ENCODE results near the gene ZNF546.

ZNF546 gene

DNA sequence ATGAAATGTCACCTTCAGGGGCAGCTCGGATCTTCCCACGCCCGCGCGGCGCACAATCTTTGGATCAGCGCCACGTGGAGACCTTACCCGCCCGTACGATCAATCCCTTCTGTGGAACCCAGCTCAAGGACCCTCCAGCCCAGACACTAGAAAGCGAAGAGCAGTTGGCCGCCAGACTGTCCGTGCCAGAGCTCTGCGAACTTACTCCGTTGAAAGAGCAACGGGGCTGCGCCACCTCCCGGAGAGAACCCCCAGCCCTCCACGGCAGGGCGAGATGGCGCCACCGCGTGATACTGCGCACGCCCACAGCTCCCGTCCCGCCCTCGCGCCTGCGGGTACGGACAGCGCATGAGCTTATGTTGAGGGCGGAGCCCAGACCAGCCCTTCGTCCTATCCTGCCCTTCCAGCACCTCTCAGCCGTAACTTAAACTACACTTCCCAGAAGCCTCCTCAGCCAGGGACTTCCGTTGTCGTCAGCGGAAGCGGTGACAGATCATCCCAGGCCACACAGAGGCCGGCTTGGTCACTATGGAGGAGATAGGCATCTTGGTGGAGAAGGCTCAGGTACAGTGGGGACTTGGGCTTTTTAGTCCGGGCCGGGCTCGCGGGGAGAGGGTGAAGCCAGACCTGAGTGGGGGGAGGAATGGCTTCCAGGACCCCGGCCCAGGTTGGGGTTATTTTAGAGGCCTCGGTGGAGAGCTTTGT is 26.0 kb upstream of the ZNF546 start, which contains the start of gene PSMC4:
PSMC4 (plus strand) TSS at position 491 of the 705 bp plus-strand sequence; CDS start at position 529, 38 bp downstream.
- peak; percentile 99 for DNase-seq (ENCODE audit: low read depth)
- H3K4me3 ChIP-seq (ENCODE audit: low read depth, low read length), result peak within 1 kb of the TSS; percentile 71
- TF ChIP-seq, protein P1, sequence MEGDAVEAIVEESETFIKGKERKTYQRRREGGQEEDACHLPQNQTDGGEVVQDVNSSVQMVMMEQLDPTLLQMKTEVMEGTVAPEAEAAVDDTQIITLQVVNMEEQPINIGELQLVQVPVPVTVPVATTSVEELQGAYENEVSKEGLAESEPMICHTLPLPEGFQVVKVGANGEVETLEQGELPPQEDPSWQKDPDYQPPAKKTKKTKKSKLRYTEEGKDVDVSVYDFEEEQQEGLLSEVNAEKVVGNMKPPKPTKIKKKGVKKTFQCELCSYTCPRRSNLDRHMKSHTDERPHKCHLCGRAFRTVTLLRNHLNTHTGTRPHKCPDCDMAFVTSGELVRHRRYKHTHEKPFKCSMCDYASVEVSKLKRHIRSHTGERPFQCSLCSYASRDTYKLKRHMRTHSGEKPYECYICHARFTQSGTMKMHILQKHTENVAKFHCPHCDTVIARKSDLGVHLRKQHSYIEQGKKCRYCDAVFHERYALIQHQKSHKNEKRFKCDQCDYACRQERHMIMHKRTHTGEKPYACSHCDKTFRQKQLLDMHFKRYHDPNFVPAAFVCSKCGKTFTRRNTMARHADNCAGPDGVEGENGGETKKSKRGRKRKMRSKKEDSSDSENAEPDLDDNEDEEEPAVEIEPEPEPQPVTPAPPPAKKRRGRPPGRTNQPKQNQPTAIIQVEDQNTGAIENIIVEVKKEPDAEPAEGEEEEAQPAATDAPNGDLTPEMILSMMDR (IDR thresholded peaks at IDR 0.05; ENCODE audit: control insufficient read depth, extremely low read depth, insufficient read depth), result peak; percentile 86

DNA sequence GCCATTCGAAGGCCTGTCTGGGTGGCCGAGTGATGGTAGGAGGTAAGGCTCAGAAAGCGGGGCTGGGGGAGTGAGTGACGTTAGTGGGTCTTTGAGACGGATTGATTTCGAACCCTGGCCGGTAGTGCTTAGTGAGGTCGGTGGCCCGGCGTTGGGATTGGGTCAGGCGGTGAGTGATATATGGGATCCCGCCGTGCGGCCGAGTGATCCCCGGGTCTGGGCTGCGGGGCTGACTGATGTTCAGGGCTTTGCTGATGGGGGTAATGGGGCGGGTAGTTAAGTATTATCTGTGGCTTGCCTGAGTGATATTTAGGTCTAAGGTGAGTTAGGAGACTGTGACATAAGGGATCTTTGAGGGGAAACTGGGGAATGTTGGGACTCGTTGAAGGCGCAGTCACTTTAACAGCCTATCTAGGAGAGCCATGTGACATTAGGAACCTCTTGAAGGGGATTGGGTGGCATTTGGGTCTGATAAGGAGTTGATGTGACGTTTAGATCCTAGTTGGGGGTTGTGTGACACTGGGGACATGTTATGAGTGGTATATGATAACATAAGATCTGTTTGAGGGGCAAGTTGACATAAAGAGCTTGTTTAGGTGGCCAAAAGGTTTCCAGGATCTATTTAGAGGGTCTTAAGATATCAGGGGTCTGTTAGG is 25.4 kb upstream of the ZNF546 start:
- DNase-seq (ENCODE audit: low read depth), result no peak
- TF ChIP-seq, protein P1 (IDR thresholded peaks at IDR 0.05; ENCODE audit: control insufficient read depth, extremely low read depth, insufficient read depth), result no peak
- H3K4me3 ChIP-seq (ENCODE audit: low read depth, low read length), result peak overlapping the region; percentile 71

DNA sequence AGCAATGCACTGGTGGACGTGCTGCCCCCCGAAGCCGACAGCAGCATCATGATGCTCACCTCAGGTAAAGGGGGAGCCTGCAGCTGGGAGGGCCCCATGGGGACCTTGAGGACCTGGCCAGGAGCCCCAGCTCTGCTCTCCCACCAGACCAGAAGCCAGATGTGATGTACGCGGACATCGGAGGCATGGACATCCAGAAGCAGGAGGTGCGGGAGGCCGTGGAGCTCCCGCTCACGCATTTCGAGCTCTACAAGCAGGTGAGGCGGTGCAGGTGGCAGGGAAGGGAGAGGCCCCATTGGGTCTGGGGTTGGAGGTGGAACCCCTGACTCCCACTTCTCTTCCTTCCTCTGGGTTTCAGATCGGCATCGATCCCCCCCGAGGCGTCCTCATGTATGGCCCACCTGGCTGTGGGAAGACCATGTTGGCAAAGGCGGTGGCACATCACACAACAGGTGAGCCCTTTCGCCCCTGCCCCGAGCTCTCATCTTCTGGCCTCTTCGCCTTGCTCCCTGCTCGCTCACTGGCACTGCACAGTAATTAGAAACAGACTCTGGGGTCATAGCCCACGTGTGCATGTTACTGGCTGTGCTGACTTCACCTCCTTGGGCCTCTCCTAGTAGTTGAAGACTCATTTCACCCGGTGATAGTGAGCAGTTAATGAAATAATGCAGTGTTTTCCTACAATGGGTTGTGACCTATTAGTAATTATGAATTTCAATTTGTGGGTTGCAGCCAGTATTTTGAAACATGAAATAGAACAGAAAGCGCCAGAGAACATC is 22.3 kb upstream of the ZNF546 start:
- TF ChIP-seq, protein P1 (IDR thresholded peaks at IDR 0.05; ENCODE audit: control insufficient read depth, extremely low read depth, insufficient read depth), result no peak
- H3K4me3 ChIP-seq (ENCODE audit: low read depth, low read length), result no peak overlapping the region
- DNase-seq (ENCODE audit: low read depth), result no peak

DNA sequence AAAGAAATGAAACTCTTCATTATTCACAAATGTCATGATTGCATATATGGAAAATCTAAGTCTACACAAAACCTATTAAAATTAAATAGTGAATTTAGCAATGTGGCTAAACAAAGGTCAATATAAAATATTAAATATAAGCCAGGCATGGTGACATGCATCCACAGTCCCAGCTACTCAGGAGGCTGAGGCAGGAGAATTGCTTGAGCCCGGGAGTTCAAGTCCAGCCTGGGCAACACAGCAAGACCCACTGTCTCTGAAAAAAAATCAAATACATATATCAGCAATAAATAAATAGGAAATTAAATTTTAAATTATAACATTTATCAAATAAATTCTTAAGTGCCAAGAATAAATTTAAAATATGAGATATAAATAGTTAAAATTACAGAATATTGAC is 14.0 kb upstream of the ZNF546 start:
- TF ChIP-seq, protein P1 (IDR thresholded peaks at IDR 0.05; ENCODE audit: control insufficient read depth, extremely low read depth, insufficient read depth), result no peak
- no peak overlapping the region for H3K4me3 ChIP-seq (ENCODE audit: low read depth, low read length)
- DNase-seq (ENCODE audit: low read depth), result no peak

DNA sequence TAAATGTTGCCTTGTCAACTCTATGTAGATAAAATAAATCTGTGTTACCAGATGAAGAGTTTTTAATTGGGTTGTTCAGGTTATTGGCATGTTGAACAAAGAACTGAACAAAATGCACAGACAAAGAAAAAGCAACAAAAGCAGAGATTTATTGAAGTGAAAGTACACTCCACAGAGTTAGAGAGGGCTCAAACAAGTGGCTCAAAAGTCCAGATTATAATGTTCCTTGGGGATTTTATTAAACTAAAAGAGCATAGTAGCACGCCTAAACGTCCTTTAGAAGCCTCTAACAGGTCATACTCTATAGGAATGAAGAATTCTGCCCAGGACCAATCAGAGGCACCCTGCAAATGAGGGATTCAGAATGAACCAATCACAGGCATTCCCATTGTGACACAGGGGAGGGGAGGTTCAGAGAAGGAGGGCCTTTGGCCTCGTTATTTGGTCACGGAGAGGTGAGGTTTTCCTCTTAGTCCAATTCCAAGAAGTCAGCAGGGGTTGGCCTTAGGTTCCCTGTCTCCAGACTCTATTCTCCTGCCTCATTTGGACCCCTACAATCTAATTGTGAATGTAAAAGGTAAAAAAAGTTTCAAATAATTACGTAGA is 13.1 kb upstream of the ZNF546 start:
- TF ChIP-seq, protein P1 (IDR thresholded peaks at IDR 0.05; ENCODE audit: control insufficient read depth, extremely low read depth, insufficient read depth), result no peak
- no peak overlapping the region for H3K4me3 ChIP-seq (ENCODE audit: low read depth, low read length)
- no peak for DNase-seq (ENCODE audit: low read depth)

DNA sequence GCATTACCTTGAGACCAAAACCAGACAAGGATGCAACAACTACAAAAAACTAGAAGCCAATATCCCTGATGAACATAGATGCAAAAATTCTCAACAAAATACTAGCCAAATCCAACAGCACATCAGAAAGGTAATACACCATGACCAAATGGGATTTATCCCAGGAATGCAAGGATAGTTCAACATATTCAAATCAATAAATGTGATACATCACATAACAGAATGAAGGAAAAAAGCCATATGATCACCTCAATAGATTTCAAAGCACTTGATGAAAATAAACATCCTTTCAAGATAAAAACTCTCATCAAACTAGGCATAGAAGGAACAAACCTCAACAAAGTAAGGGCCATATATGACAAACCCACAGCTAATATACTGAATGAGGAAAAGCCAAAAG is 10.2 kb upstream of the ZNF546 start:
- DNase-seq (ENCODE audit: low read depth), result no peak
- no peak overlapping the region for H3K4me3 ChIP-seq (ENCODE audit: low read depth, low read length)
- TF ChIP-seq, protein P1 (IDR thresholded peaks at IDR 0.05; ENCODE audit: control insufficient read depth, extremely low read depth, insufficient read depth), result no peak

Measured in LNCaP clone FGC (cell line).